GM15510 (cell line): ENCODE data around the gene TNXB.

Experiments used
- POLR2A ChIP-seq: IDR thresholded peaks from 3 replicates; pipeline ENCODE4 v1.6.1; 2011; ENCODE audit warnings: borderline replicate concordance; ENCODE audit not compliant: insufficient read length; ENCODE audit errors: extremely low read depth

Gene TNXB

GRCh38 chr6:32127409-32127716, 18.2 kb upstream of the TNXB start:
- no peak for TF ChIP-seq POLR2A

- no peak for TF ChIP-seq POLR2A
Measured at GRCh38 chr6:32126880-32127279, 17.7 kb upstream of the TNXB start.

- no peak for TF ChIP-seq POLR2A
Measured at GRCh38 chr6:32123681-32124080, 14.5 kb upstream of the TNXB start.

- no peak for TF ChIP-seq POLR2A
Measured at GRCh38 chr6:32120573-32121059, 11.5 kb upstream of the TNXB start.

DNA sequence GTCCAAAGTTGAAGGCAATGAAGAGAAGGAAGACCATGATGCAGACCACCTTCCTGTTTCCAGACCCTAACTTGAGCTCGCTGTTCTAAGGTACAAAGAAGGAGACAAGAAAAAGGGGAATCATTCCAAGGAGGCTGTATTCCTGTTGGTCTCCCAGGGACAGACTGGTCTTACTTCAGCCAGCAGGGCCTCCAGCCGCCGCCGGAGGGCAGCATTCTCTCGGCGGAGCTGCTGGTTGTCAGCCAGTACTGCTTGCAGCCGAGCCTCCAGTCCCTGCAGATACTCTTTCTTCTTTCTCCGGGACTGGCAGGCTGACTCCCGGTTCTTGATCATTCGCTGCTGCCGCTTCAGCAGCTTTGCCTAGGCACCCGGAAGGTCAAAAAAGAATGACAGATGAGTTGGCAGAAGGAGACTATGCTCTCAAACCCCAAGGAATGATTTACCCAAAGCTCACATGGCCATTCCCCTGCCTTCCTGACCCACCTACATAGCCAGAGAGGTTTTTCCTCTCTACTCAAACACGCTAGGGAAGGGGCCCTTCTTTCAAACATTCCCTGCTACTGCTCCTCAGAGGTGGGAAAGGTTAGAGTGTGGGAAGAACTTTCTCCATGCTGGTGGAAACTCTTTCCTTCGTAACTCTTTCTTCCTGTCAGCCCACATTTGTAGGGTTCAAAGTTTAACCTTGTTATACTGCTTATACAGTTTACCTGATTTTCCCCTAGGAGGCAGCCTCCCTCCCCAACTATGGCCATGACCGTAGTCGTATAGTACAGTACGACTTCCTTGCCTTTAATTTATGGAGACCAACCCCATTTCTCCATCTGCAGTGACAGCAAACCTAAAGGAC, 9.9 kb upstream of the TNXB start:
- TF ChIP-seq POLR2A: no peak

GRCh38 chr6:32117461-32117860, 8.3 kb upstream of the TNXB start:
- TF ChIP-seq POLR2A: no peak

GRCh38 chr6:32116674-32117073, 7.5 kb upstream of the TNXB start:
- TF ChIP-seq POLR2A: no peak

DNA sequence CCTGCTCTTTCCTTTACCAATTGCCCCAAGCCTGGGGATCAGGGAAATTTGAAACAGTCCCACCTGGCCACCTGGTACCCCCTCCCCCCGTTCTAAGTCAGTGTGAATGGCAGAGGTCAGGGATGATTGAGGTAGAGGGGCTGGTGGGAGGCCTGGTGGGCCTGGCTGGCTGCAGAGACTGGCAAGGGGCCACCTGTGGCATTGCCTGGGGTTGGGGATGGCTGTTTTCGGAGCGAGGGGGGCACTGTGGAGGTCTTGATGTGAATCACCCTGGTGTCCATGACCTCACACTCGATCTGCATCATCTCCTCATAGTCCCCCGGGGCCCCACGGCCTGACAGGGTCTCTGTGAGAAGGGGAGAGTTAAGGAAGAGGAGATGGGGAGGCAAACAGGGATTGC, 6.5 kb upstream of the TNXB start:
- TF ChIP-seq POLR2A: no peak

GRCh38 chr6:32114796-32115195, 5.7 kb upstream of the TNXB start:
- TF ChIP-seq POLR2A: no peak

DNA sequence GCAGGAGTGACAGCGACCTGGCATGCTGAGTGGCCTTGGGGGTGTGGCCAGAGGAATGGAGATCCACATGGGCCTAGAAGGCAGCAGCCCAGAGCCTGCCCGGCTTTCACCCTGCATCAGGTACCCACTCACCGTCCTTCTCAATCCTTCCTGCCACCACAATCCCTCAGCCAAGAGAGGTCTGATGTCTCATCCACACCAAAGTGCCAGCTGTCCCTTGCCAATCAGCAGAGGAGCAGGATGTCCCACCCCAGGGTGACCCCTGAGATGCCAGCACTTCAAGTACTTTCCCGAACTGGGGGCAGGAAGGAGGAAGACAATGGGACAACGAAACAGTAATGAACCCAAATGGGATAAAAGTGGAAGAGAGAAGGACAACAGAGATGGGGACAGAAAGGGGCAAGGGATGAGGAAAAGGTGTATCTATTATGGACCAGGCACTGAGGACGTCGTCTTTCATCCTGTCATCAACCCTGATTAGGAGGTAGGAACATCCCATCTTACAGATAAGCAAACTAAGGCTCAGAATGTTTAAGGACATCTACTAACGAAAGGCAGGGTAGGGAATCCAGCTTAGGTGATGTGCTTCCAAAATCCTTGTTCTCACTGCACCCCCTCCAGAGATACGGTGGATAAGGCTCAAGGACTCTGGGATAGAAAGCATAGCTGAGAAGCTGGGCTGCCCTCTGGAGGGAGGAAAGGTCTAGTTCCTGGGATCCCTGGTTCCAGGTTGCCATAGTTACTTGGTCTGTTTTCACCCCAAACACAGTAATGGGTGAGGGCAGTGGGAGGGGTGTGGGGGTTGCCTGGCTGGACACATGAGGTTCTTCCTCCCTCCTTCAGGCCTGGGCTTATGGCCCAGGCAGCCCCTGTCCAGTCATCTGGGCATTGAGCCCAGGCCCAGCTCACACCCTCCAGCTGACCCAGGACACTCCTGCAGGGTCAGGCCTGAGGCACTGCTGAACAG, 4.5 kb upstream of the TNXB start:
- no peak for TF ChIP-seq POLR2A

GRCh38 chr6:32112431-32112980, 3.4 kb upstream of the TNXB start:
- TF ChIP-seq POLR2A: no peak

GRCh38 chr6:32111424-32112066, 2.4 kb upstream of the TNXB start:
- no peak for TF ChIP-seq POLR2A

DNA sequence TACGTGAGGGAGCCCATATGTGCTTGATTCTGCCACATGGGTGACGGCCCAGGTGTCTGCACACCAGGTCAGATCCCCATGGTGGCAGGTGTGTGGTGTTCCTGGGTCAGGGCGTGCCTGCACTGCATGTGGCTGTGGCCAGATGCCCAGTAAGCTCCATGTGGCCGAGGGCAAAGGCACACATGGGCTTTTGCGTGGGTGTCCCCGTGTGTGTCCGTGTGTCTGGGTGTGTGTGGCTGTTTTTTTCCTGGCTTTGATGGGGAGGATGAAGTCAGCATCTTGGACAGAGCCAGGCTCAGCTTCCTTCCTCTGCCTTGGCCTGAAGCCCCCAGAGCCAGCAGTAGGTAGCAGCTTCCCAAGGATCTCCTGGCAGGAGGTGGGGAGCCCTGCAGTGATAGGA, 1.5 kb upstream of the TNXB start:
- no peak for TF ChIP-seq POLR2A

DNA sequence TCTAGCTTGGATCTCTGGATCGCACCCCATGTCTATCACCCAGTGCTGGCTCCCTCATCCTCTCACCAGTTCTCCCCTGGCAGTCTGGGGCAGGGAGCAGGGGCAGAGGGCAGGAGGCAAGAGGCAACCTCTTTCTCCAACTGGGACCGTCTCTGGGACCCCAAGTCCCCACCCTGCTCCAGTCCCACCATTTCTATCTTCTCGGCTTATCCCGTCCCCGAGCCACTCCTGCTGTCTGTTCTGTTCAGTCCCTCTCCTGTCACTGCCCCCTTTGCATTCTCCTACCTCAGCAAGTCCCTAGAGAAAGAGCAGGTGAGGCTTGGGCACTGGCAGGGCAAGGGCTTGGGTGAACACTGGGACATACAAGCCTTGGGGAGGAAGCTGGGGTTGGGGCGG, 625 bp upstream of the TNXB start:
- no peak for TF ChIP-seq POLR2A

GRCh38 chr6:32108727-32109113, 418 bp downstream of the TNXB start:
- TF ChIP-seq POLR2A: no peak
